GM10266 (cell line): ENCODE data around the gene SLC35F3.
A peak's percentile ranks its signal among the peaks of the same experiment; 100 is the strongest.

ENCODE experiments used
- DNase-seq: peaks from one replicate; pipeline ENCODE4 v3.0.0; 2012; ENCODE audit errors: extremely low spot score
- CTCF ChIP-seq: IDR thresholded peaks from 2 replicates; pipeline ENCODE4 v1.5.1; 2012; ENCODE audit warnings: mild to moderate bottlenecking, low read depth; ENCODE audit not compliant: control insufficient read depth, insufficient read depth; ENCODE audit errors: missing control alignments

SLC35F3 gene

GRCh38 chr1:234270581-234271242 is 366.2 kb downstream of the SLC35F3 start:
- no peak for DNase-seq

GRCh38 chr1:234271243-234271606 is 366.7 kb downstream of the SLC35F3 start:
- DNase-seq: peak; percentile 85
- TF ChIP-seq CTCF: no peak

More at GRCh38 chr1:234270581-234271242, 366.2 kb downstream of the SLC35F3 start:
- TF ChIP-seq CTCF: no peak

- no peak for DNase-seq
- no peak for TF ChIP-seq CTCF
These were observed 368.3 kb downstream of the SLC35F3 start for GRCh38 chr1:234272656-234273312.

GRCh38 chr1:234273981-234274380 is 369.5 kb downstream of the SLC35F3 start:
- DNase-seq: no peak
- TF ChIP-seq CTCF: no peak

GRCh38 chr1:234276151-234276788 is 371.8 kb downstream of the SLC35F3 start:
- no peak for TF ChIP-seq CTCF
- no peak for DNase-seq

GRCh38 chr1:234277161-234277868 is 372.8 kb downstream of the SLC35F3 start:
- TF ChIP-seq CTCF: no peak
- DNase-seq: no peak
